SK-N-SH (cell line): ENCODE data around the gene GIN1. TPM values are rescaled to one million over a fixed set of nuclear protein-coding genes. Genes with fewer than 3 reads are reported as not detected.

Experiments used
- CTCF ChIA-PET: fragments of 300-600, 350-600 bp; formaldehyde crosslinking; extraction: SDS; loops from one replicate; lab custom pipeline; 2021; lab: Yijun Ruan, JAX
- POLR2A ChIA-PET: fragments of 350-600 bp; sonication (Branson Sonifier 250); formaldehyde crosslinking; extraction: SDS; loops from one replicate; lab custom pipeline; 2020; ENCODE audit warnings: antibody characterized with exemption, inconsistent platforms; lab: Yijun Ruan, JAX
- DNase-seq: peaks from one replicate; pipeline ENCODE4 v3.0.0; 2012
- H2AFZ ChIP-seq: fragments of 200-600 bp; sonication (generic); 2 replicates; pipeline ENCODE4 v1.8.1; 2016; ENCODE audit warnings: antibody characterized with exemption, mild to moderate bottlenecking, low read depth
- H3F3A ChIP-seq: fragments of 200-600 bp; sonication (generic); replicated peaks from 2 replicates; pipeline ENCODE3; 2016; ENCODE audit warnings: antibody characterized with exemption, mild to moderate bottlenecking; ENCODE audit not compliant: insufficient read depth
- H3K27ac ChIP-seq, 2 experiments: fragments of 200-500 bp in 1 of 2; fragments of 200-600 bp in 1 of 2; sonication (Bioruptor generic) in 1 of 2; sonication (generic), shearing (Covaris generic) in 1 of 2; 2 replicates each; pipeline versions ENCODE4 v1.5.1 to v1.6.1; 2014 to 2016; ENCODE audit warnings: low read depth in 2 of 2, inconsistent platforms in 1 of 2, low read length in 1 of 2, mild to moderate bottlenecking in 1 of 2, mixed read lengths in 1 of 2
- H3K27me3 ChIP-seq: fragments of 200-600 bp; sonication (generic), shearing (Covaris generic); 2 replicates; pipeline ENCODE4 v1.6.1; 2016; ENCODE audit warnings: mixed run types; ENCODE audit not compliant: insufficient read depth
- H3K36me3 ChIP-seq, 2 experiments: fragments of 200-500 bp in 1 of 2; fragments of 200-600 bp in 1 of 2; sonication (Bioruptor generic) in 1 of 2; sonication (generic) in 1 of 2; replicated peaks in 1 of 2; 2 replicates each; pipeline versions ENCODE3 to v1.5.1; 2014 to 2016; ENCODE audit warnings: low read length in 1 of 2, mild to moderate bottlenecking in 1 of 2; ENCODE audit not compliant: insufficient read depth in 2 of 2, control insufficient read depth in 1 of 2
- H3K4me1 ChIP-seq, 2 experiments: fragments of 200-500 bp in 1 of 2; fragments of 200-600 bp in 1 of 2; sonication (Bioruptor generic) in 1 of 2; sonication (generic), shearing (Covaris generic) in 1 of 2; 2 replicates each; pipeline versions ENCODE4 v1.5.1 to v1.6.1; 2014 to 2016; ENCODE audit warnings: low read depth in 1 of 2, low read length in 1 of 2, mixed run types in 1 of 2; ENCODE audit not compliant: insufficient read depth in 2 of 2, control insufficient read depth in 1 of 2
- H3K4me2 ChIP-seq: fragments of 200-600 bp; sonication (generic), shearing (Covaris generic); 2 replicates; pipeline ENCODE4 v1.6.1; 2017; ENCODE audit warnings: mixed run types
- H3K4me3 ChIP-seq, 2 experiments: fragments of 200-500 bp in 1 of 2; fragments of 200-600 bp in 1 of 2; sonication (Bioruptor generic) in 1 of 2; sonication (generic), shearing (Covaris generic) in 1 of 2; 2 replicates each; pipeline versions ENCODE4 v1.5.1 to v1.8.1; 2014 to 2016; ENCODE audit warnings: low read depth in 2 of 2, inconsistent platforms in 1 of 2, low read length in 1 of 2, mild to moderate bottlenecking in 1 of 2, mixed read lengths in 1 of 2, moderate library complexity in 1 of 2
- H3K79me2 ChIP-seq: fragments of 200-600 bp; sonication (generic); 2 replicates; pipeline ENCODE4 v1.8.1; 2017; ENCODE audit warnings: mild to moderate bottlenecking; ENCODE audit not compliant: insufficient read depth
- H3K9ac ChIP-seq: fragments of 200-600 bp; sonication (generic); 2 replicates; pipeline ENCODE4 v1.6.1; 2017; ENCODE audit warnings: mixed run types
- H3K9me2 ChIP-seq: fragments of 200-600 bp; sonication (generic); 2 replicates; pipeline ENCODE4 v1.6.1; 2017; ENCODE audit warnings: mixed run types
- H3K9me3 ChIP-seq: fragments of 200-600 bp; sonication (generic); 2 replicates; pipeline ENCODE4 v1.6.1; 2017; ENCODE audit warnings: mixed run types, mild to moderate bottlenecking, moderate library complexity
- H4K20me1 ChIP-seq: fragments of 200-600 bp; sonication (generic); 2 replicates; pipeline ENCODE4 v1.6.1; 2017; ENCODE audit warnings: mild to moderate bottlenecking, mixed run types; ENCODE audit not compliant: insufficient read depth
- CHD2 ChIP-seq: fragments of 150-350 bp; IDR thresholded peaks from 2 replicates; pipeline ENCODE4 v1.6.1; 2018; ENCODE audit warnings: low read length; ENCODE audit not compliant: partially characterized antibody
- ELF1 ChIP-seq: IDR thresholded peaks from 2 replicates; pipeline ENCODE4 v1.4.0; 2012
- EZH2phosphoT487 ChIP-seq: fragments of 200-600 bp; sonication (generic); IDR thresholded peaks from 2 replicates; pipeline ENCODE4 v1.6.1; 2017; ENCODE audit warnings: low read depth, mixed run types, mild to moderate bottlenecking, antibody characterized with exemption, moderate library complexity, borderline replicate concordance
- FOXJ3 ChIP-seq: sonication (generic); formaldehyde crosslinking; IDR thresholded peaks from 2 replicates; pipeline ENCODE4 v1.5.1; 2020; ENCODE audit warnings: mild to moderate bottlenecking, missing genetic modification reagents
- GABPA ChIP-seq: IDR thresholded peaks from 2 replicates; pipeline ENCODE4 v1.4.0; 2012; ENCODE audit warnings: low read depth, mild to moderate bottlenecking
- GATA2 ChIP-seq: sonication (generic); formaldehyde crosslinking; IDR thresholded peaks from 2 replicates; pipeline ENCODE4 v1.5.0; 2020; ENCODE audit warnings: mild to moderate bottlenecking, missing genetic modification reagents
- NFIC ChIP-seq: IDR thresholded peaks from 2 replicates; pipeline ENCODE4 v1.4.0; 2012; ENCODE audit warnings: borderline replicate concordance
- NRF1 ChIP-seq: IDR thresholded peaks from 2 replicates; pipeline ENCODE4 v1.6.1; 2012; ENCODE audit warnings: low read depth, mild to moderate bottlenecking, low read length
- POLR2AphosphoS5 ChIP-seq: IDR thresholded peaks from 2 replicates; pipeline ENCODE4 v1.6.1; 2012; ENCODE audit warnings: low read depth, low read length
- RAD21 ChIP-seq: IDR thresholded peaks from 2 replicates; pipeline ENCODE4 v1.6.1; 2012; ENCODE audit warnings: mild to moderate bottlenecking, low read length
- RXRA ChIP-seq: IDR thresholded peaks from 2 replicates; pipeline ENCODE4 v1.4.0; 2012; ENCODE audit warnings: low read depth, mild to moderate bottlenecking, borderline replicate concordance
- SIN3A ChIP-seq: IDR thresholded peaks from 2 replicates; pipeline ENCODE4 v1.6.1; 2012; ENCODE audit warnings: low read depth, mild to moderate bottlenecking, low read length, moderate library complexity, borderline replicate concordance
- SMC3 ChIP-seq: IDR thresholded peaks from 2 replicates; pipeline ENCODE4 v1.6.1; 2012; ENCODE audit warnings: low read depth, low read length, improper control_type of control experiment
- YY1 ChIP-seq: IDR thresholded peaks from 2 replicates; pipeline ENCODE4 v1.4.0; 2012; ENCODE audit warnings: low read depth, mild to moderate bottlenecking
- ZBTB33 ChIP-seq: IDR thresholded peaks from 2 replicates; pipeline ENCODE4 v1.4.0; 2012; ENCODE audit warnings: low read depth, borderline replicate concordance
- WGBS: methylation state at CpG from one replicate; pipeline ENCODE4 v1.1.6; 2017; ENCODE audit warnings: low lambda C conversion rate; 5-methylcytosine and 5-hydroxymethylcytosine counted together
- polyA plus RNA-seq, 3 experiments: library from polyadenylated mRNA; depleted of rRNA; stranded (reverse); fragments of >200 nt; gene quantifications; 2 replicates each; pipeline ENCODE4 v1.2.3, GENCODE V29; 2012
- TF ChIP-seq, protein P1 (sequence below): fragments of 150-350 bp; IDR thresholded peaks from 2 replicates; pipeline ENCODE4 v1.6.1; 2017; ENCODE audit warnings: antibody characterized with exemption, low read length, low read depth, borderline replicate concordance
- TF ChIP-seq, protein P2 (sequence below): IDR thresholded peaks from 2 replicates; pipeline ENCODE4; 2012
- TF ChIP-seq, protein P3 (sequence below): fragments of 150-350 bp; IDR thresholded peaks from 2 replicates; pipeline ENCODE4 v1.6.1; 2016; ENCODE audit warnings: mild to moderate bottlenecking, low read depth, low read length

GIN1 gene
- polyA plus RNA-seq, 1 of the 3 experiments (the other 2 are of a cell fraction) = 1.3 TPM

- TF ChIP-seq, protein P1, sequence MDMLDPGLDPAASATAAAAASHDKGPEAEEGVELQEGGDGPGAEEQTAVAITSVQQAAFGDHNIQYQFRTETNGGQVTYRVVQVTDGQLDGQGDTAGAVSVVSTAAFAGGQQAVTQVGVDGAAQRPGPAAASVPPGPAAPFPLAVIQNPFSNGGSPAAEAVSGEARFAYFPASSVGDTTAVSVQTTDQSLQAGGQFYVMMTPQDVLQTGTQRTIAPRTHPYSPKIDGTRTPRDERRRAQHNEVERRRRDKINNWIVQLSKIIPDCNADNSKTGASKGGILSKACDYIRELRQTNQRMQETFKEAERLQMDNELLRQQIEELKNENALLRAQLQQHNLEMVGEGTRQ = no peak
- no peak for TF ChIP-seq SIN3A
- TF ChIP-seq NRF1 = no peak
- no peak for TF ChIP-seq ZBTB33
- TF ChIP-seq FOXJ3 (CRISPR knock-in tag) = no peak
- TF ChIP-seq, protein P2, sequence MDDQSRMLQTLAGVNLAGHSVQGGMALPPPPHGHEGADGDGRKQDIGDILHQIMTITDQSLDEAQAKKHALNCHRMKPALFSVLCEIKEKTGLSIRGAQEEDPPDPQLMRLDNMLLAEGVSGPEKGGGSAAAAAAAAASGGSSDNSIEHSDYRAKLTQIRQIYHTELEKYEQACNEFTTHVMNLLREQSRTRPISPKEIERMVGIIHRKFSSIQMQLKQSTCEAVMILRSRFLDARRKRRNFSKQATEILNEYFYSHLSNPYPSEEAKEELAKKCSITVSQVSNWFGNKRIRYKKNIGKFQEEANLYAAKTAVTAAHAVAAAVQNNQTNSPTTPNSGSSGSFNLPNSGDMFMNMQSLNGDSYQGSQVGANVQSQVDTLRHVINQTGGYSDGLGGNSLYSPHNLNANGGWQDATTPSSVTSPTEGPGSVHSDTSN = no peak
These were observed 78.8 kb downstream of the GIN1 start (continued) for GRCh38 chr5:103041071-103041676.

DNA sequence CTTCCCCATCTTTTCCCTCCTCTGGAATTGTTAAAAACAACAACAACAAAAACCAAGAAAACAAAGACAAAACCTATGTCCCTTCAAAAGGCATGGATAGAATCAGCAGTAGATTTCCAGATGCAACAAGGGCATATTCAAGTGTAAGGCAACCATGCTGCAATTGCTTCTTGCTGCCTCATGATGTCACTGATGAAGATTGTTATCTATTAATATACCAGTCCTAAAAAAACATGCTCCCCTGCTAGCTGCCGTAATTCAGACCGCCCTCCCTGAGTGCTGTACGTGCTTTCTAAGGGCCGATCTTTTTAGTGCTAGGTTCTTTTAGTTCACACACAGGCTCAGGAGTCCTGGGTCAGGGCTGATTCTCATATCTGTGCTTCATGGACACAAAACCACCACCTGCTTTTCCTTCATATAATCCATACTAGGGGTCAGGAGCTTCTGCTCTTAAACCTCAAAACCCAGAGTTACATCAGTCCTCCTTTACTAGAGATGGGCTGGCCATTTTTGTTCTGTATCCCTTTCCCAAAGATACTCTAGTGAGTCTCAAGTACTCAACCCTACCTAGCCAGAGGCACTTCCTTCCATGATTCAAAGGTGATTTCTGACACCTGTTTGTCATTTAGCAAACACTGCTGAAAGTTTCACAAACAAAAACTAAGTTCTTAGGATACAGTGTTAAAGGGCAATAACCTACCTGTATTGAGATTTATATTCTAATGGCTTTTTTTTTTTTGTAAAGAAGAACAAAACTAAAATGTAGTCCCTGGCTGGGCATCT lies 82.1 kb downstream of the GIN1 start:
- WGBS = 92% methylated on average over 4 of the region's 4 CpGs
- DNase-seq = no peak
- CTCF ChIA-PET = no interaction called here
- H3K4me1 ChIP-seq = no peaks in the 10 kb centered on the region
- H3K27ac ChIP-seq = no peak overlapping the region
- H3F3A ChIP-seq = peaks cover 5% of the 10 kb centered on the region
- no peaks in the 10 kb centered on the region for H3K9me3 ChIP-seq
- no peak overlapping the region for H3K4me3 ChIP-seq
- no peak for TF ChIP-seq CHD2
- no peak for TF ChIP-seq SMC3
- no peak for TF ChIP-seq YY1
- TF ChIP-seq GABPA = no peak
- TF ChIP-seq GATA2 (CRISPR knock-in tag) = no peak
- no peak for TF ChIP-seq ELF1
- TF ChIP-seq SIN3A = no peak
- no peak for TF ChIP-seq FOXJ3 (CRISPR knock-in tag)
- TF ChIP-seq NFIC = no peak
- TF ChIP-seq EZH2phosphoT487 = no peak
- no peak for TF ChIP-seq RXRA
- TF ChIP-seq POLR2AphosphoS5 = no peak
- no peak for TF ChIP-seq RAD21
- TF ChIP-seq, protein P1 = no peak
- TF ChIP-seq, protein P3, sequence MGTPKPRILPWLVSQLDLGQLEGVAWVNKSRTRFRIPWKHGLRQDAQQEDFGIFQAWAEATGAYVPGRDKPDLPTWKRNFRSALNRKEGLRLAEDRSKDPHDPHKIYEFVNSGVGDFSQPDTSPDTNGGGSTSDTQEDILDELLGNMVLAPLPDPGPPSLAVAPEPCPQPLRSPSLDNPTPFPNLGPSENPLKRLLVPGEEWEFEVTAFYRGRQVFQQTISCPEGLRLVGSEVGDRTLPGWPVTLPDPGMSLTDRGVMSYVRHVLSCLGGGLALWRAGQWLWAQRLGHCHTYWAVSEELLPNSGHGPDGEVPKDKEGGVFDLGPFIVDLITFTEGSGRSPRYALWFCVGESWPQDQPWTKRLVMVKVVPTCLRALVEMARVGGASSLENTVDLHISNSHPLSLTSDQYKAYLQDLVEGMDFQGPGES = no peak
- no peaks in the 10 kb centered on the region for H4K20me1 ChIP-seq
- no peaks in the 10 kb centered on the region for H3K9me2 ChIP-seq
- POLR2A ChIA-PET = no interaction called here
- H3K79me2 ChIP-seq = no peaks in the 10 kb centered on the region
- no peak overlapping the region for H2AFZ ChIP-seq
- no peak overlapping the region for H3K4me2 ChIP-seq
- peaks cover 5 to 12% of the 10 kb centered on the region in 2 experiments for H3K36me3 ChIP-seq
- H3K27me3 ChIP-seq = no peaks in the 10 kb centered on the region
- no peak overlapping the region for H3K9ac ChIP-seq
